GM18861 (cell line): ENCODE data around the gene USP11.
"Not testable (repeated sequence)": the region's sequence is repeated elsewhere in the genome, so short reads cannot be mapped to it uniquely, and the experiment has no call there.

Experiments used
- ATAC-seq: cut with Tn5 transposase; IDR thresholded peaks from one replicate; pipeline ENCODE4 v1.9.1; 2021; ENCODE audit not compliant: unreplicated experiment

Gene USP11

DNA sequence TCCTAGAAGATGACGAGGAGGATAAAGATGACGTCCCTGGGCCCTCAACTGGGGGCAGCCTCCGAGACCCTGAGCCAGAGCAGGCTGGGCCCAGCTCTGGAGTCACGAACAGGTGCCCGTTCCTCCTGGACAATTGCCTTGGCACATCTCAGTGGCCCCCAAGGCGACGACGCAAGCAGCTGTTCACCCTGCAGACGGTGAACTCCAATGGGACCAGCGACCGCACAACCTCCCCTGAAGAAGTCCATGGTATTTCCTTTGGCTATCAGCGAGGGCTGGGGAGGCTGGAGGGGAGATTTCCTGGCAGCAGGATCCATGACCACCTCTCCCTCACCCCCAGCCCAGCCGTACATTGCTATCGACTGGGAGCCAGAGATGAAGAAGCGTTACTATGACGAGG lies 11.9 kb downstream of the USP11 start:
- ATAC-seq = no peak

- no peak for ATAC-seq
Observed at GRCh38 chrX:47245156-47245555, 12.3 kb downstream of the USP11 start.

- ATAC-seq = no peak
Observed at GRCh38 chrX:47247206-47247998, 14.6 kb downstream of the USP11 start.

- no peak for ATAC-seq
Observed at GRCh38 chrX:47247999-47248320, 15.2 kb downstream of the USP11 start.

DNA sequence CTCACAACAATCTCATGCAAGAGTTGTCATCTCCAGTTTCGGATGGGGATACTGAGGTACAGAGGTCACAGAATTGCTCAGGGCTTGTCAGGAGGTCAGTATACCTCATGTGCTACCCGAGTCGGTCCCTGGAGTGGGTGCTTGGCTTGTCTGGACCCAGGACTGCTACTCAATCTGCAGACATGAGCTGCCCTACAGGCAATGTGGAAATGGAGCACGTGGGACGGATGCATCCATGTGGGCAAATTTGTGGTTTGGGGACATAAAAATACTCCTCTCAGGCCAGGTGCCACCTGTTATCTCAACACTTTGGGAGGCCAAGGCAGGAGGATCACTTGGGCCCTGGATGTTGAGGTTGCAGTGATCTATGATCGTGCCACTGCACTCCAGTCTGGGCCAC lies 15.8 kb downstream of the USP11 start:
- ATAC-seq = no peak

DNA sequence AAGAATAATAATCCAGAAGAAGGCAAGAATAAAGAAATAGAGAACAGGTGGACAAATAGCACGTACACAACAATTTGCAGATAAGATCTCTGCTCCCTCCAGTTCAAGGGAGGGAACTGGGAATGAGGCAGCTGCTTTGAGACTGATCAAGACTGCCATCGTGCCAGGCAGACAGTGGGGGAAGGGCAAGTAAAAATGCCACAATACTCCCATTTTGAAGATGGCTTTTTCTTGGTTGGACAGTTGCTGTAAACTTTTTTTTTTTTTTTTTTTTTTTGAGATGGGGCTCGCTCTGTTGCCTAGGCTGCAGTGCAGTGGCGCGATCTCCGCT lies 17.2 kb downstream of the USP11 start:
- no peak for ATAC-seq

GRCh38 chrX:47257620-47258019 lies 24.8 kb downstream of the USP11 start:
- not testable (repeated sequence) for ATAC-seq

DNA sequence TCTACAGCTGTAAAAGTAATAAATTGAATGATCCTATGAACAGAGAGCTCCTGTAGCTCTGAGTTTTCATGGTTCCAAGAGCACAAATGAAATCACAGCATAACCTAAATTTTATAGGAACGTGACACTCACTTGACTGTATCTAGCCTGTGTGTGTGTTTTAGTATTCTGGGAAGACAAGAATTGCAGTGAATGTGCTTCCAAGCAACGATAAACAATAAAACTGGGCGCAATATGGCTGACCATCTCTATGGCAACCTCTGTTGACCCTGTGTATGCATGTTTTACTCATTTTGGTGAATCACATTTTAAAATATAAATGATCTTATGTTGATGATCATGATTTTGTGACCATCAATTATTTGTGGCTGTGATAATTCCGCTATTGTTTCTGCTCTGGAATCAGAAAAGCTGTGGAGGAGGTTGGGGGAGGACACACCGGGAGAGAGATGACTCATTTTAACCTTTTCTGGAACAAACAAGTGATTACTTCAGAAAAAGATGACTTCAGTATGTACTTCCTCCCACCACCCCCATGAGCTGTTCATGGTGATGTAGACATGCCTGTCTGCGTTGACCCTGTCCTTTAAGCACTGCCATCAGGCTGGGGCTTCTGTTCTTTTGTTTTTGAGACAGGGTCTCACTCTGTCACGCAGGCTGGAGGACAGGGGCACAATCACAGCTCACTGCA lies 31.8 kb downstream of the USP11 start:
- ATAC-seq = no peak

GRCh38 chrX:47266643-47267042 lies 33.8 kb downstream of the USP11 start:
- ATAC-seq = no peak

DNA sequence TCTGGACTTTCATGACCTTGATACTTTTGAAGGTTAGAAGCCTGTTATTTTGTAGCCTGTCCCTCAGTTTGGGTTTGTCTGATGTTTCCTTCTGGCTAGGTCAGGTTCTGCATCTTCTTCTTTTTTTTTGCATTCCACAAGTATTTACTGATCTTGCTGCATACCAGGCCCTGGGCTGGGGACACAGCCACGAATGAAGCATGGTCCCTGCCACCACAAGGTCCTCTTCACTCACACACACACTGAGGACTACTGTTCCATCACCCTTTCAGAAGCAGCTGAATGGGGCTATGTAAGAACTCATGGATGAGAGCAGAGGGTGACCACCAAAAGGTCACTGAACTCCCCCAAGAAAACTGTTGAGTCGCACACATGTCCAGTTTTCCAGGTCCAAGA lies 39.2 kb downstream of the USP11 start:
- no peak for ATAC-seq

DNA sequence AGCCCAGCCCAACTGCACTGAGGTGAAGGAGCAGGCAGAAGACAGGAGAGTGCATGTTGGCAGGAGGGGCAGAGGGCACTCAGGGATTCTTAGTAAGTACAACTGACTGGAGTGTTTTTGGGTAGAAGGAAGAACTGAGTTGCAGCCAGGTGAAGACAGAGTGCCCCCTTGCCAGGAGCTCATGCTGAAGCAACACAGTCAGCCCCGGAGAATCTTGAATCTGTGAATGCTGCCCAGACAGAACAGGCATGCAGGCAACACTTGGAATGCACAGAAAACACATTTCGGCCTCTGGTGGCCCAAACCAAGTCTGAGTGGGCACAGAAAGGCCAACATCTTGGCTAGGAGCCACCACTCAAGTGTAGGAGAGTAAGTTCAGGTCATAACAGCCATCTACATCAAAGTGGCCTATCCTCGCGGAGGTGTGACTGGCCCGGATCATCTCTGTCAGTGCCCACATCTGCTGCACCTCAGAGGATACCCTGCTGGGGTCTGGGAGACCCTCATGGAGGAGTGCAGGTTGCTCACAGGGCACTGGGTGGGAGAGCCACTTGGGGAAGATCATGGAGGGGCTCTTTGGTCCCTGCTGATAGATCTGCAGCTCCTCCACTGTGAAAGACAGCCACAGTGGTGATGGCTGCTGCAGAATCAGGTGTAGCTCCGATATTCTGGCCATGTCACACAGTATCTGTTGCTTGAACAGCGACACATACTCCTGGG lies 40.4 kb downstream of the USP11 start:
- ATAC-seq = no peak

GRCh38 chrX:47278691-47279090 lies 45.9 kb downstream of the USP11 start:
- ATAC-seq = no peak

GRCh38 chrX:47283015-47283771 lies 50.4 kb downstream of the USP11 start:
- ATAC-seq = no peak

DNA sequence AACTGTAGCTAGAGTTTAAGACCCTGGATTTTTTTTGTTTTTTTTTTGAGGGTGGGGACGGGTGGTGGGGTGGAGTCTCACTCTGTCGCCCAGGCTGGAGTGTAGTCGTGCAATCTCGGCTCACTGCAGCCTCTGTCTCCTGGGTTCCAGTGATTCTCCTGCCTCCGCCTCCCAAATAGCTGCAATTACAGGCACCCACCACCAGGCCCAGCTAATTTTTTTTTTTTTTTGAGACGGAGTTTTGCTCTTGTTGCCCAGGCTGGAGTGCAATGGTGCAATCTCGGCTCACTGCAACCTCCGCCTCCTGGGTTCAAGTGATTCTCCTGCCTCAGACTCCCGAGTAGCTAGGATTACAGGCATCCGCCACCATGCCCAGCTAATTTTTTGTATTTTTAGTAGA lies 51.8 kb downstream of the USP11 start:
- not testable (repeated sequence) for ATAC-seq

DNA sequence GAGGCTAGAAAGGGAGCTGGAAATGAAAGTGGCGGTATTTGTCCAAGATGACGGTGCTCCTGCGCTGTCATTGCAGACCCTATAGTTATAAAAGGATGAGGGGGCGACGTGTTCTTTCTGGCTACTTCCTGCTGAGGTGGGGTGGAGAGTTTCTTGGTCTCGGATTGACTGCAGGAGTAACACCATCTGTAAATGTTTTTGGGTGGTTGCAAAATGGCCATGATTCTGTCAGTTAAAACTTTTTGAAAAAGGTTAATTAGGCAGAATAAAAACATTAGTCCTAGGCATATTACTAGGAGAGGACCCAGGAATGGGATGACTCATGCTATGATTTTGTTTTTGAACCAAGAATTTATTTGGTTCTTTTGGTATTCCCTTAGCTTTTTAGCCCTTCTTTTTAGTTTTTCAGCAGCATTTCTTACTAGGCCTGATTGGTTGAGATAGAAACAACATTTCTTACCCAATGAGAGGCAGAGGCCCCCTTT lies 53.1 kb downstream of the USP11 start:
- ATAC-seq = no peak

DNA sequence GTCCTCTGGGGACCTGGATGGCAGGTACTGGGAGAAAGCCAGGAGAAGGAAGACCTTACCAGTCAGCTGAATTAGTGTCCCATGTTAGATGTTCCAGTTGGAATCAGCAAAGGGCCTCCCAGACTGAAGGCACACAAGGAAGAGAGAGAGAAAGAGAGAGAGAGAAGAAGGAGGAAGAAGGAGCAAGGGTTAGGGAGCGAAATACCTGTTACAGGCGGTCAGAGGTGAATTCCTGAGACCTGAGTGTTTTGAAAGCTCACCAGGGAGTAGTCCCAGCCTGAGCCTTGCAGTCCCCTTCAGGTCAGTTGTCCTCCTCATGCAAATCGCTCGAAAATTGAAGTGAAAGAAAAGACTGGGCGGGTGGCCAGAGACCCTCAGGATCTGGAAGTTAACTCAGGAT lies 60.3 kb downstream of the USP11 start:
- ATAC-seq = no peak

DNA sequence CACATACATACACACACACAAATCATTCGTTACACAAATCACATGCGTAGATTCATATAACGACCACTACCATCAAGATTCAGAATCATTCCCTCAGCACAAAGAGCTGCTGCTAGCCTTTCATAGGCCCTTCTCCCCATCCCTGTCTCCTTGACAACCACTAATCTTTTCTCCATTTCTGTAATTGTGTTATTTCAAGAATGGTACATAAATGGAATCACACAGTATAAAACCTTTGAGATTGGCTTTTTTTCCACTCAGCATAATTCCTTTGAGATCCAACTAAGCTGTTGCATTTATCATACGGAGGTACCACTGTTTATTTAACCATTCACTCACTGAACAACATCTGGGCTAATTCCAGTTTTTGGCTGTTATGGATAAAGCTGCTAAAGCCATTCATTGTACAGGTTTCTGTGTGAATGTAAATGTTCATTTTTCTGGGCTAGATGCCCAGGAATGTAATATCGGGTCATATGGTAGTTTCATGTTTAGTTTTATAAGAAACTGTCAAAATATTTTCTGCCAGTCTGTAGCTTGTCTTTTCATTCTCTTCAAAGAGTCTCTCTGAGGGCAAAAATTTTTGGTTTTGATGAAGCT lies 64.1 kb downstream of the USP11 start:
- ATAC-seq = no peak

- no peak for ATAC-seq
Observed at GRCh38 chrX:47297874-47298273, 65.1 kb downstream of the USP11 start.
